Dermis microvascular lymphatic vessel endothelial cell (primary cell): ENCODE results near the gene CEP350. TPM values are rescaled to one million over a fixed set of nuclear protein-coding genes. Genes with fewer than 3 reads are reported as not detected.
A peak's percentile ranks its signal among the peaks of the same experiment; 100 is the strongest.
"Not testable (repeated sequence)": the region's sequence is repeated elsewhere in the genome, so short reads cannot be mapped to it uniquely, and the experiment has no call there.

ENCODE experiments used
- DNase-seq, 2 donors: peaks; one replicate each; pipeline versions ENCODE4 v3.0.0 to v3.0.0-alpha.2; 2010; ENCODE audit warnings: low read depth in 2 of 2
- total RNA-seq: library from RNA; depleted of rRNA; stranded (reverse); fragments of >200 nt; gene quantifications from 2 replicates; pipeline ENCODE4 v1.2.1, GENCODE V29; 2014

The CEP350 gene
- total RNA-seq, 1 donor from 2014 or later: 41.5 TPM

GRCh38 chr1:180114396-180114945, 159.9 kb downstream of the CEP350 start:
- DNase-seq: no peak

DNA sequence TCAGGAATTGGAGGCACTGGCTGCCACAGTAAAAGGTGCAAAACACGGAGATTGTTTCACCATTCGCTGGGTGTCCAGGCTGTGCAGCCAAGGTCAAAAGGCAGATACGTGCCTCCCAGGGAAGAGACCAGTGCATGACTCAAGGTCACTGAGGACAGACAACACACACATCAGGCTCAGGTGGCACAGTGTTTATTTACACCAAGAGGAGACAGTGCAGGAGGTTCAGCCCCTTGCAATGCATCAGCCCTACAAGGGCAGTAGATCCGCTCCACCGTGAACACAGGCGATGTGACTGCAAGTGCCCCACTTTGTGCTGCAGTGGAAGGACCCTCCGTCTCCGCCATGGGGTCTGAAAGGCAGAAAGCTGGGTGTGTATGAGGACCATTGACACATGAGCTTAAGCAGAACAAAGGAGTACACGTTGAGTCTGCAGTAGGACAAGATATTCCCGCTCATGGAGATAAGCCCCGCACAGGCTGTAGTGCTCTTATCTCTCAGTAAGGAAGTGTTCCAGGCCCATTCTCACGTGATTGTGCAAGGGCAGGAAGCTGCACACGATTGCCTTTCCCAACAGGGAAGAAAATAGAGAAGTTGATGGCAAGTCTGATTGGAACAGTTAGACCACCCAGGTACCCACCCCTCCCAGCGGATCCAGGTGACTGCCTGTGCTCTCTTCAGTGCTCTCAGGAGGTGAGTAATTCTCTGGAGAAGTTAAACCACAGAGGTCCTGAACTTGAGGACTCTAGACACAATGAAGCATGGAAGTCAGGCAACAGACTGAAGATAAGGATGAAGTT, 162.6 kb downstream of the CEP350 start:
- no peak for DNase-seq

DNA sequence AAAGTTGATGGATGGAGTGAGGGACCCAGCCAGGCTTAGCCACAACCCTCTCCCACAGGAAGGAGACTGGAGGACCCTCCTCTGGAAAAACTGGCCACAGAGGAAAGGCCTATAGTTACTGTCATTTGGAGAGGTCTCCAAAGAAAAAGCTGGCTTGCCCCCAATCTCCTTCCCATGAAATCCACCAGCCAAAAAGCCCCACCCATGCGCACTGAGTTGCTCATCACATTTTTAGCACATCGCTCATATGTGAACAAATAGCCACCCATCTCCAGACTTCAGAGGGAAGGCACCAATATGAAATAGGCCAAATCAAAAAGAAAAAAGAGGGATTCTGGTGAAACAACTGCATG, 163.1 kb downstream of the CEP350 start:
- no peak for DNase-seq

DNA sequence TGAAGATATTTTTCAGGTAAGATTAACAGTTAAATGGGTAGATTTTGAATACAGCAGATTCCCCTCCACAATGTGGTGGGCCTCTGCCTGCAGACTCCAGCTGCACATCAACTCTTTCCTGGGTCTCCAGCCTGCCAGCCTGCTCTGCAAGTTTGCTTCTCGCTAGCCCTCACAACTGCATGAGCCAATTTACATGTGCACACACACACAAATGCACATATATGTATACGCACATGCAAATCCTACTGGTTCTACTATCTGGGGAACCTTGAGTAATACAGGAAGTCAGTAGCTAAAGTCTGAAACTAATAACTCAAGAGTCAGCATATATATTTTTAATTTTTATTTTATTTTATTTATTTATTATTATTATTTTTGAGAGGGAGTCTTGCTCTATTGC, 165.2 kb downstream of the CEP350 start:
- no peak for DNase-seq

DNA sequence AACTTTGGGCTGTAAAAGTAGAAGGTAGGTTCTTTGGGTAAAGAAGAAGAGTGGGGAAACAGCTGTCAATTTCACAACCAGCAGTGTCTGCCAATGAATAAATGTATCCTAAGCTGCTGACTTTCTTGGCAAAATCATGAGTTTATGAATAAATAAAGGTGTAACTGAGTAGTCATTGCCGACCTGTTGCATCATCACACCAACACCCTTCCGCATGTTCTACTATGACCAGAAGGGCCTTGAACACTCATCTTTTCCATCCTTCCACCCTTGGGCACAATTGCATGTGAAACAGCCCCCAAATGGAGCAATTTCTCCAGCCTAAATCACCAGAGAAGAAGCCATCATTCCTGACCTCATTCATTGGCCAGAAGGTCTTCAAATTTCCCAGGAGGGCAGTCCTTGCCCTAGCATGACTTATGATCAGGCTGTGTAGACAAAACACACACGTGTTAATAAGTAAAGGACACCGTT, 168.9 kb downstream of the CEP350 start:
- no peak for DNase-seq

GRCh38 chr1:180130651-180131050, 176.0 kb downstream of the CEP350 start:
- no peak for DNase-seq

GRCh38 chr1:180131510-180131909, 176.9 kb downstream of the CEP350 start:
- DNase-seq: peak in 1 of 2 donors; percentile 54

- no peak for DNase-seq
Observed at GRCh38 chr1:180133193-180133592, 178.6 kb downstream of the CEP350 start.

GRCh38 chr1:180133688-180134087, 179.1 kb downstream of the CEP350 start:
- not testable (repeated sequence) for DNase-seq

- no peak for DNase-seq
Observed at GRCh38 chr1:180135535-180135934, 180.9 kb downstream of the CEP350 start.

- DNase-seq: peak in 1 of 2 donors; percentile 69
Observed at GRCh38 chr1:180136331-180136967, 181.8 kb downstream of the CEP350 start.

DNA sequence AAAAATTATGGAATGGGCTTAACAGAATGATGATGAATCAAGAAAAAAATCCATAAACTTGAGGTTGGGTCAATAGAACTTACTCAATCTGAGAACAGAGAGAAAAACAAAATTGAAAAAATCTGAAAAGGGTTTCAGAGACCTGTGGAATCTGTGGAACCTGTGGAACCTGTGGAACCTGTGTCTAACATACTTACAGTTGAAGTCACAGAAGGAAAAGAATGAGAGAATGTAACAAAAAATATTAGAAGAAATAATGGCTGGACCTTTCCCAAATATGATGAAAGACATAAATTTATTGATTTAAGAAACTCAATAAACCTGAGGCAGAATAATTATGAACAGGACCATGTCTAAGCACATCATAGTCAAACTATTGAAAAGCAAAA, 182.4 kb downstream of the CEP350 start:
- DNase-seq: no peak

GRCh38 chr1:180137776-180138175, 183.2 kb downstream of the CEP350 start:
- DNase-seq: no peak

DNA sequence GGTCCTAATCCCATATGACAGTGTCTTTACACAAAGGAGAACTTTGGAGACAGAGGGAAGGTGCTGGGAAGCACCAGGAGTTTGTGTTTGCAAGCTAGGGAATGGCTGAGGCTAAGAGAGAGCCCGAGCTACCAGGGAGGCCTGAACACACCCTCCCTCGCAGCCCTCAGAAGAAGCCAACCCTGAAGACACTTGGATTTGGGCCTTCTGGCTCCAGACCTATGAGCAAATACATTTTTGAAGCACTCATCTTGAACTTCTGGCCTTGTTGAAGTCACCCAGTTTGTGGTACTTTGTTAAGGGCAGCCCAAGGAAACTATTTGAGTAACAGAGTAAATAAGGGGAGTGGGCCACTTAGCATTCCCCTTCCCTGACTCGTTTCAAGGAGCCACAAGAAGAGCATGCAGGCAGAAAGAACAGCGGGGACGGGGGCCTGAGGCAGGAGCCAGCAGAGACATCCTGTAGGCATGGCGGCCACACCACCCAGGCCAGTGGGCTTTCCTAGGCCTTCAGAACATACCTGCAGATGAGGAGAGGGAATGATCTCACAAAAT, 186.8 kb downstream of the CEP350 start:
- DNase-seq: no peak

- DNase-seq: no peak
Observed at GRCh38 chr1:180143359-180143758, 188.7 kb downstream of the CEP350 start.

GRCh38 chr1:180144659-180145357, 190.2 kb downstream of the CEP350 start:
- DNase-seq: no peak

DNA sequence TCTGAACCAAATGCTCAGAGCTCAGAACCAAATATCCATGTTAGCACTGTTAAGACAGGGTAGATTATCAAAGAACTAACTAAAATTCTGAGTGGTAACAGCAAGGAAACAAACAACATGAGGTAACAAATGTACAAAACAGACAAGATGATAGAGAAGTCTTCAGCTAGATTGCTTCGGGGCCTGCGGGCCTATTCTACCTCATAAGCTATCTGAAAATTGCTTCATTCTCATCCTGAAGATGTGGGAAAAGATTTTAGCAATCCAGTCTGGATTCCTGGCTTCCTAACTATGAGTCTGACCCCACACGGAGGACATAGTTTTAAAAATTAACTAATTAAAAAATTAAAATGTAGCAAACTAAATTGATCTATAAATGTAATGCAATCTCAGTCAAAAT, 190.8 kb downstream of the CEP350 start:
- DNase-seq: no peak

GRCh38 chr1:180150982-180151381, 196.4 kb downstream of the CEP350 start:
- peak; percentile 53 to 77 for DNase-seq

- DNase-seq: peak; percentile 77 to 92
Observed at GRCh38 chr1:180151508-180151907, 196.9 kb downstream of the CEP350 start.

- DNase-seq: no peak
Observed at GRCh38 chr1:180152588-180152987, 198.0 kb downstream of the CEP350 start.

- DNase-seq: no peak
Observed at GRCh38 chr1:180153032-180153431, 198.4 kb downstream of the CEP350 start.

DNA sequence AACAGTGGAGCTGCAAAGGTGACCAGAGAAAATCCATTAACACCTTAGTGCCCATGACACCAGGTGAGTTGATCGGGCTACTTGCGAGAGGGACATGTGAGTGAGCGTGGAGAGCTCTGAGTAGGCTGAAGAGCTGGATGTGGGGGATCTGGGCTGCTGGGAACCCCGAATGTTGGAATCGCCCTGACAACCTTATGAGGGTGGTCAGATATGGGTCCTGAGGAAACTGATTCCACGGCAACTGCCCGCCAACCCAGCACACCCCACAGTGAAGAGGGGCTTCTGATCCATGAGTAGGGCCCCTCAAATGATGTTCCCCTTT, 199.4 kb downstream of the CEP350 start:
- no peak for DNase-seq
